OCI-LY7 (cell line): ENCODE measurements around the gene RAB29. TPM values are rescaled to one million over a fixed set of nuclear protein-coding genes. Genes with fewer than 3 reads are reported as not detected.

Experiments
- BruUV-seq: library from RNA; stranded (reverse); fragments of 400-500 nt; replicated peaks from 2 replicates; lab custom pipeline; 2021; lab: Mats Ljungman, UMichigan
- CTCF ChIA-PET: fragments of 300-600 bp; sonication (Branson Sonifier 250); formaldehyde crosslinking; loops from one replicate; lab custom pipeline; 2022; ENCODE audit warnings: antibody characterized with exemption; ENCODE audit not compliant: unreplicated experiment; lab: Charles Lee
- POLR2A ChIA-PET: fragments of 300-600 bp; sonication (Branson Sonifier 250); formaldehyde crosslinking; loops from one replicate; lab custom pipeline; 2022; ENCODE audit warnings: antibody characterized with exemption; lab: Charles Lee
- DNase-seq: peaks from one replicate; pipeline ENCODE4 v3.0.0-alpha.2; 2015; ENCODE audit warnings: low spot score
- H2AFZ ChIP-seq: fragments of 200-600 bp; sonication (generic), shearing (Covaris generic); 2 replicates; pipeline ENCODE4 v1.6.1; 2014; ENCODE audit warnings: mild to moderate bottlenecking, antibody characterized with exemption, low read length, moderate library complexity
- H3K27ac ChIP-seq: fragments of 200-600 bp; sonication (generic); 2 replicates; pipeline ENCODE4 v1.5.1; 2014; ENCODE audit warnings: mixed run types, low read depth, mild to moderate bottlenecking, moderate library complexity, low read length, inconsistent platforms; ENCODE audit not compliant: poor library complexity, severe bottlenecking
- H3K36me3 ChIP-seq: fragments of 200-600 bp; sonication (generic); 2 replicates; pipeline ENCODE4 v1.6.1; 2014; ENCODE audit warnings: mild to moderate bottlenecking, antibody characterized with exemption, low read length, moderate library complexity, mixed read lengths; ENCODE audit not compliant: insufficient read depth
- H3K4me1 ChIP-seq: fragments of 200-600 bp; sonication (generic); 2 replicates; pipeline ENCODE4 v1.5.1; 2014; ENCODE audit warnings: mild to moderate bottlenecking, low read length; ENCODE audit not compliant: insufficient read depth, poor library complexity, severe bottlenecking
- H3K4me2 ChIP-seq: fragments of 200-600 bp; sonication (generic); 2 replicates; pipeline ENCODE4 v1.6.1; 2014; ENCODE audit warnings: mild to moderate bottlenecking, low read length
- H3K4me3 ChIP-seq: fragments of 200-600 bp; sonication (generic); 2 replicates; pipeline ENCODE4 v1.5.1; 2014; ENCODE audit warnings: mild to moderate bottlenecking, low read depth, low read length; ENCODE audit not compliant: poor library complexity, severe bottlenecking
- H3K79me2 ChIP-seq: fragments of 200-600 bp; sonication (generic); 2 replicates; pipeline ENCODE4 v1.6.1; 2016; ENCODE audit warnings: low read depth, mild to moderate bottlenecking, low read length, moderate library complexity, mixed read lengths; ENCODE audit not compliant: insufficient read depth
- H3K9me2 ChIP-seq: fragments of 200-600 bp; sonication (generic); 2 replicates; pipeline ENCODE4 v1.6.1; 2016; ENCODE audit warnings: mild to moderate bottlenecking, low read length, mixed read lengths; ENCODE audit not compliant: insufficient read depth
- H3K9me3 ChIP-seq: fragments of 200-600 bp; sonication (generic); 2 replicates; pipeline ENCODE4 v1.6.1; 2014; ENCODE audit warnings: mild to moderate bottlenecking, mixed run types, low read length, mixed read lengths
- H4K20me1 ChIP-seq: fragments of 200-600 bp; sonication (generic); 2 replicates; pipeline ENCODE4 v1.6.1; 2014; ENCODE audit warnings: mild to moderate bottlenecking, antibody characterized with exemption, low read length, moderate library complexity, mixed read lengths; ENCODE audit not compliant: insufficient read depth
- EZH2phosphoT487 ChIP-seq: fragments of 200-600 bp; sonication (generic); IDR thresholded peaks from 2 replicates; pipeline ENCODE4 v1.6.1; 2018; ENCODE audit warnings: low read depth, borderline replicate concordance, mild to moderate bottlenecking, mixed run types, antibody characterized with exemption, low read length, moderate library complexity, mixed read lengths
- intact Hi-C: fragments of 100-400 bp; cut with micrococcal nuclease; formaldehyde crosslinking; loops from one replicate; pipeline ENCODE4 v1.10.0; 2022; ENCODE audit not compliant: unreplicated experiment
- total RNA-seq, 2 experiments: library from RNA; depleted of rRNA in 1 of 2; stranded (reverse); fragments of >200 nt in 1 of 2; shearing (Covaris generic) in 1 of 2; gene quantifications; 2 replicates each; pipeline ENCODE4 v1.2.3, GENCODE V29; 2014 to 2022
- TF ChIP-seq, protein P1 (sequence below): fragments of 200-600 bp; sonication (generic); conservative IDR thresholded peaks from 2 replicates; pipeline ENCODE4 v1.5.1; 2014; ENCODE audit warnings: mild to moderate bottlenecking, antibody characterized with exemption, low read length, moderate library complexity, mixed read lengths

The RAB29 gene
- total RNA-seq, 2 experiments from 2014 or later = 5.9 to 7.8 TPM

GRCh38 chr1:205750138-205751035 is 24.9 kb downstream of the RAB29 start, which contains the start of gene NUCKS1:
NUCKS1 (minus strand) TSS chr1:205750182; CDS start chr1:205749973, 209 bp downstream.
- Histone ChIP-seq H3K79me2 (peaks cover 46% of the 10 kb centered on the region), H4K20me1 (peaks cover 34% of the 10 kb centered on the region), H2AFZ (peak within 1 kb of the TSS; percentile 98), H3K36me3 (peaks cover 38% of the 10 kb centered on the region), H3K4me2 (peak within 1 kb of the TSS; percentile 87), H3K9me3 (no peaks in the 10 kb centered on the region), H3K9me2 (no peaks in the 10 kb centered on the region), H3K27ac (peak within 1 kb of the TSS; percentile 86), H3K4me3 (peak within 1 kb of the TSS; percentile 95), H3K4me1 (peaks cover 35% of the 10 kb centered on the region)
- peak; percentile 100 for DNase-seq
- ChIA-PET CTCF (no interaction called here), POLR2A (interaction anchor here (0.6 to 1.4 kb wide), 2 partner anchors 15 to 811 kb away, joined by 3 to 4 read pairs; no protein-coding TSS in a partner anchor)
- TSS peak; percentile 93 for BruUV-seq
- intact Hi-C loops = loop anchor here (5.0 kb wide), 1 partner anchor 292 kb away; no protein-coding TSS in a partner anchor
- TF ChIP-seq, protein P1, sequence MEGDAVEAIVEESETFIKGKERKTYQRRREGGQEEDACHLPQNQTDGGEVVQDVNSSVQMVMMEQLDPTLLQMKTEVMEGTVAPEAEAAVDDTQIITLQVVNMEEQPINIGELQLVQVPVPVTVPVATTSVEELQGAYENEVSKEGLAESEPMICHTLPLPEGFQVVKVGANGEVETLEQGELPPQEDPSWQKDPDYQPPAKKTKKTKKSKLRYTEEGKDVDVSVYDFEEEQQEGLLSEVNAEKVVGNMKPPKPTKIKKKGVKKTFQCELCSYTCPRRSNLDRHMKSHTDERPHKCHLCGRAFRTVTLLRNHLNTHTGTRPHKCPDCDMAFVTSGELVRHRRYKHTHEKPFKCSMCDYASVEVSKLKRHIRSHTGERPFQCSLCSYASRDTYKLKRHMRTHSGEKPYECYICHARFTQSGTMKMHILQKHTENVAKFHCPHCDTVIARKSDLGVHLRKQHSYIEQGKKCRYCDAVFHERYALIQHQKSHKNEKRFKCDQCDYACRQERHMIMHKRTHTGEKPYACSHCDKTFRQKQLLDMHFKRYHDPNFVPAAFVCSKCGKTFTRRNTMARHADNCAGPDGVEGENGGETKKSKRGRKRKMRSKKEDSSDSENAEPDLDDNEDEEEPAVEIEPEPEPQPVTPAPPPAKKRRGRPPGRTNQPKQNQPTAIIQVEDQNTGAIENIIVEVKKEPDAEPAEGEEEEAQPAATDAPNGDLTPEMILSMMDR = no peak
- no peak for TF ChIP-seq EZH2phosphoT487

DNA sequence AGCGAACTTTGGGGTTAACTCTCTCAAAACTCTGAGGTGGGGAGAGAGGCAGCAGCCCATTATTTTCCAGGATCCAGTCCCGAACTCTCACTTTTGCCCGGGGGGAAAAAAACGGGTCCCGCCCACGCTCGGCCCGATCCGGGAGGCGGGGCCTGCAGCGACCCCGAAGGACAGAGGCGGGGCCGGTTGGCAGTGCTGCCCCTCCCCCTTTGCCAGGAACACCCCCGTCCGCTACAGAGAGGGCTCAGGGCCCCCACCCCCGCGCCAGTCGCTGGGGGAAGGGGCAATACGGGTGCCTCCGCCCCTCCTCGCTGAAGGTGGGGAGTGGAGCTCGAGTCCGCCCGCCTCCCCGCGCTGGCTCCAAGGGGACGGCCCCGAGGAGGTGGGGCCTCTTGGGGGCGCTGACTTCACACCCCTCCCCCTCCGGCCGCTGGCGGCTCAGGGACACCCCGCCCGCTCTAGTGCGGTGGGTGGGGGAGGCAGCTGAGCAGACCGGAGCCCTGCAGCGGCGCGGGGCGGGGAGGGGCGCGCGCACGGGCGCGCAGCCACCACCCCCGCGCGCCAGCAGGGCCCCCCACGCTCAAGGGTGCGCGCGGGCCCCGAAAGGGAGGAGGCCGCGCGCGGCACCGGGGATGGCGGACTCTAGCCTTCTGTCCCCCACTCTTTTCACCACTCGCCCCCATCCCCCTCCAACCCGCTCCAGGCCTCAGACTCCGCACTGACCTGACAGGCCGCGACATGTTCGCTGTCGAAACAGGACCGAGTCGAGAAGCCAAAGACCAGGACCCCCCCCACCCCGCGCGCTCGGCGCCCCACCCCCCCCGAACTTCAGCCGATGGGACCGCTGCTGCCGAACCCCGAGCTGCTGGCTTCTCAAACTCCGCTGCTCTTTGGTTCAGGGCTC is 25.8 kb downstream of the RAB29 start:
- no peak for TF ChIP-seq EZH2phosphoT487
- TF ChIP-seq, protein P1 = no peak
- Histone ChIP-seq H3K4me3 (peak overlapping the region; percentile 95), H2AFZ (no peak overlapping the region), H3K79me2 (peaks cover 55% of the 10 kb centered on the region), H3K27ac (peak overlapping the region; percentile 86), H3K9me2 (no peaks in the 10 kb centered on the region), H3K4me2 (peak overlapping the region; percentile 87), H3K9me3 (no peaks in the 10 kb centered on the region), H3K36me3 (peaks cover 45% of the 10 kb centered on the region), H3K4me1 (peaks cover 43% of the 10 kb centered on the region), H4K20me1 (peaks cover 40% of the 10 kb centered on the region)
- peak; percentile 95 for DNase-seq
- intact Hi-C loops = loop anchor here (5.0 kb wide), 1 partner anchor 293 kb away; no protein-coding TSS in a partner anchor
- no TSS peak for BruUV-seq
- ChIA-PET CTCF (interaction anchor here (0.6 kb wide), 1 partner anchor 156 kb away, joined by 4 read pairs; no protein-coding TSS in a partner anchor), POLR2A (no interaction called here)
